Large intestine (tissue), 3 donors: Measurements from ENCODE around the gene PC. TPM values are rescaled to one million over a fixed set of nuclear protein-coding genes. Genes with fewer than 3 reads are reported as not detected.

ENCODE experiments used
- DNase-seq, 2 donors: peaks; one replicate each; pipeline versions ENCODE4 v3.0.0 to v3.0.0-alpha.2; 2013
- H3K27ac ChIP-seq: one replicate; pipeline ENCODE4 v1.5.1; 2013; ENCODE audit warnings: low read length
- H3K27me3 ChIP-seq: 2 replicates; pipeline ENCODE4 v1.6.1; 2013; ENCODE audit warnings: low read length; ENCODE audit not compliant: control insufficient read depth, insufficient read depth
- H3K36me3 ChIP-seq: 2 replicates; pipeline ENCODE4 v1.6.1; 2013; ENCODE audit warnings: low read length; ENCODE audit not compliant: control insufficient read depth, insufficient read depth
- H3K4me1 ChIP-seq: one replicate; pipeline ENCODE4 v1.6.1; 2013; ENCODE audit warnings: low read length; ENCODE audit not compliant: control insufficient read depth, insufficient read depth
- H3K4me3 ChIP-seq: one replicate; pipeline ENCODE4 v1.5.1; 2013; ENCODE audit warnings: low read length
- H3K9me3 ChIP-seq: one replicate; pipeline ENCODE4 v1.6.1; 2013; ENCODE audit warnings: mild to moderate bottlenecking, low read depth, low read length, moderate library complexity; ENCODE audit not compliant: control insufficient read depth
- WGBS: methylation state at CpG from one replicate; pipeline ENCODE4 v1.1.5; 2013; ENCODE audit warnings: low lambda C conversion rate; ENCODE audit not compliant: insufficient coverage; 5-methylcytosine and 5-hydroxymethylcytosine counted together
- polyA plus RNA-seq: library from polyadenylated mRNA; unstranded; fragments of 120-200 nt; gene quantifications from one replicate; pipeline ENCODE4 v1.2.1, GENCODE V29; 2013

PC gene
- polyA plus RNA-seq, 1 donor = 12.5 TPM

DNA sequence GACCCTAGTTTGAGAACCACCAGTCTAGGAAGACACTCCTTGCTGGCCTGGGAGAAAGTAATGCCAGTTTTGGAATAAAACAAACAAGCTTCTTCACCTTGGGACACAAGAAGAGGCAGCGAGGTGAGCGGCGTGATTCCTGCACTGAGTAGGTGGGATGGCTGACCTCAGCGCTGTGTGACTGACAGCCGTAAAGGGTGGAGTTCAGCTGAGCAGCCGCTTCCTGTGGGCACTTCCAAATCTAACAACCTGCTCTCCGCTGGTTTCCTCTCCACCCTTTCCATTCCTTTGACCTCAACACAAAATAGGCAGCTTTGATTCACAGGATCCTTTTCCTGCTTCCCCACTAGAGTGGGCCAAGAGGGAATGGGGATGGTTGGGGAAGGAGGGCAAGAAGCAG lies 45.8 kb downstream of the PC start:
- H3K4me3 ChIP-seq = no peak overlapping the region
- no peaks in the 10 kb centered on the region for H3K9me3 ChIP-seq
- H3K4me1 ChIP-seq = no peaks in the 10 kb centered on the region
- H3K27ac ChIP-seq = no peak overlapping the region
- H3K36me3 ChIP-seq = no peaks in the 10 kb centered on the region
- no peak for DNase-seq
- WGBS = no CpG with 5 or more reads among the region's 7 CpGs
- no peaks in the 10 kb centered on the region for H3K27me3 ChIP-seq

DNA sequence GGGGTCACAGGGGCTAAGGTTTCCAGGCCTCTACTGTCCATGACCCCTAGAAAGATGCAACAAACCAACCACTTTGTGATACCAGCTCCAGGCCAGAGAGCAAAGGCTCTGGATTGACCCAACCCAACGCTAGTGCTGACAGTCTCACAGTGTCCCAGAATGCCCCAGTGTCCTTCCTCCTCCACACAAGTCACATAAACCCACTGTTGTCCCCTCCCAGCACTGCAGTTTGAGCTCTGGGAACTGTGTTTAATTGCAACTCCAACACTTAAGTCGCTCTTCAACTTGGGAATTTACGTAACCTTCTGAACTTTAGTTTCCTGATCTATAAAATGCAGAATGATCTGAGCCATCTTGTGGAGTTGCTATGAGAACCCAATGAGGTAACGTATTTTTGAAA lies 47.5 kb downstream of the PC start:
- no peak overlapping the region for H3K27ac ChIP-seq
- no peak for DNase-seq
- no peaks in the 10 kb centered on the region for H3K27me3 ChIP-seq
- H3K4me3 ChIP-seq = no peak overlapping the region
- no peaks in the 10 kb centered on the region for H3K36me3 ChIP-seq
- no peaks in the 10 kb centered on the region for H3K4me1 ChIP-seq
- WGBS = no CpG with 5 or more reads among the region's 4 CpGs
- H3K9me3 ChIP-seq = no peaks in the 10 kb centered on the region

DNA sequence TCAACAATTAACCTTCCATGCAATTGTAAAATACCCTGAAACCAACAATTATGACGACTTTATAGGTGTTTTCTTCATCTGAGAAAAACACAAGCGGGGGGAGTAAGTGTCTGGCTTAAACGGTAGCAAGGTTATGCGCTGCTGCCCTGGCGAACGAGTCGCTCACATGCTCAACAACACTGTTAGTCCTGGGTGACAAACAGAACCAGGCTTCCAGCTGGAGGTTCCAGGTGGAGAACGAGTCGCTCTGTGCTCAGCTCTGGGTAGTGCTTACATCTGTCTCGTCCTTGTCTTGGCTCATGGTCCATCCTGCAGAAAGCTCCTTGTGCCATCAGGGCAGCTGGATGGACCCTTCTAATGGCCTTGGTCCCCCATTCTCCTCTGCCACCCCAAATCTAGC lies 48.2 kb downstream of the PC start:
- 100% methylated on average over 1 of the region's 10 CpGs for WGBS
- Histone ChIP-seq H3K9me3 (no peaks in the 10 kb centered on the region), H3K27me3 (no peaks in the 10 kb centered on the region), H3K4me1 (no peaks in the 10 kb centered on the region), H3K4me3 (no peak overlapping the region), H3K36me3 (no peaks in the 10 kb centered on the region), H3K27ac (no peak overlapping the region)
- no peak for DNase-seq

DNA sequence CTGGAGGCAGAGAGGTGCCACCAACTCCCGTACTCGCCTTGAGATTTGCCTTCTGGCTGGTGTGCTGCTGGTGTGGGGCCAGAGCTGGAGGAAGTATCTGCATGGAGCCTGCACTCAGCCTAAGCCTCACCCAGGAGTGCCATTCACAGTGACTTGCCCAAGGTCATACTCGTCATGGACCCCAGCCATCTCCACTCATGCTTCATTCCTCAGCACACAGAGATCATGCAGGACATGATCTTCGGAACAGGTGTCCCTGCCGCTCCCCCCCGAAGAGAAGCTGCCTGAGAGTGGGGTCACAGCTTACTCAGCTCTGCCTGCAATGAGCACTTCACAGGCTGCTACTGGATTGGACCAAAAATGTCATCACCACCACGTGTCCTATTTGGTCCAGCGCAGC lies 49.0 kb downstream of the PC start:
- Histone ChIP-seq H3K27ac (no peak overlapping the region), H3K27me3 (no peaks in the 10 kb centered on the region), H3K4me1 (no peaks in the 10 kb centered on the region), H3K9me3 (no peaks in the 10 kb centered on the region), H3K4me3 (no peak overlapping the region), H3K36me3 (no peaks in the 10 kb centered on the region)
- no CpG with 5 or more reads among the region's 8 CpGs for WGBS
- no peak for DNase-seq

DNA sequence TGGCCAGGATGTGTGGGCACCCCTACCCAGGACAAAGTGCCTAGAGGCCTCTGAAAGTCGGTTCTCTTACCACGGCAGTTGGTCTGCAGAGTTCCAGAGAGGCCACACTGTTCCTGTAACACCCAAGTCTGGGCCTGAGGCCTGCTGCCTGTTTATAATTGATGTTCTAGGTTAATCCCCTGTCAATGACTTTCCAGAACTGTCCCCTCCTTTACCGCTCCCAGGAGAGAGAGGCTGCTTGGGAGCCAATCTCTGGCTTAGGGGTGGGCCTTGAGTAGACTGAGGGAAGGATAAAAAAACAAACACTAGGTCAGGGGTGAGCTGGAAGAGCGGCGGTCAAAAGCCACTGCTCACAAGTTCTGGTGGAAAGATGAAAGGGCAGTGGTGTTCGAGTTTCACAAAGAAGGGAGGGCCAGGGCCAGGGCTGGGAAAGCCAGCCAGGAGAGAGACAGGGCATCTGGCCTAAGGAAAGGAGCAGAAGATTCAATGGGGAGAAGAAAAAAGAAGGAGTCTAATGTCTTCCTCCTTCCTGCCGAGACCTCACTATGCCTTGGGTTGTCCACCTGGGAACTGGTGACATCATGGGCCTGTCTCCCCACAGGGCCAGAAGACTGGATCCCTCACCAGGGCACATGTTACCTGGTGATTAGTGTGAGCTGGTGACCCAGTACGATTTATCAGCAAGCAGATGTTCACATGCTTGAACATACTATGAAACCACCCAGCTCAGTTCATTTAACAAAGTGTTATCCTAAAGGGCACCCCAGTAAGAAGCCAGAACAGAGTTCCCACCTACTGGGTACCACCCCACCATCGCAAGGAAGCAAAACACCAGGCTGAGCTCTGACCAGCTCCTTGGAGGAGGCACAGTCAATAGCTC lies 50.2 kb downstream of the PC start:
- Histone ChIP-seq H3K36me3 (no peaks in the 10 kb centered on the region), H3K27ac (no peak overlapping the region), H3K27me3 (no peaks in the 10 kb centered on the region), H3K4me1 (no peaks in the 10 kb centered on the region), H3K4me3 (no peak overlapping the region), H3K9me3 (no peaks in the 10 kb centered on the region)
- no CpG with 5 or more reads among the region's 9 CpGs for WGBS
- no peak for DNase-seq

DNA sequence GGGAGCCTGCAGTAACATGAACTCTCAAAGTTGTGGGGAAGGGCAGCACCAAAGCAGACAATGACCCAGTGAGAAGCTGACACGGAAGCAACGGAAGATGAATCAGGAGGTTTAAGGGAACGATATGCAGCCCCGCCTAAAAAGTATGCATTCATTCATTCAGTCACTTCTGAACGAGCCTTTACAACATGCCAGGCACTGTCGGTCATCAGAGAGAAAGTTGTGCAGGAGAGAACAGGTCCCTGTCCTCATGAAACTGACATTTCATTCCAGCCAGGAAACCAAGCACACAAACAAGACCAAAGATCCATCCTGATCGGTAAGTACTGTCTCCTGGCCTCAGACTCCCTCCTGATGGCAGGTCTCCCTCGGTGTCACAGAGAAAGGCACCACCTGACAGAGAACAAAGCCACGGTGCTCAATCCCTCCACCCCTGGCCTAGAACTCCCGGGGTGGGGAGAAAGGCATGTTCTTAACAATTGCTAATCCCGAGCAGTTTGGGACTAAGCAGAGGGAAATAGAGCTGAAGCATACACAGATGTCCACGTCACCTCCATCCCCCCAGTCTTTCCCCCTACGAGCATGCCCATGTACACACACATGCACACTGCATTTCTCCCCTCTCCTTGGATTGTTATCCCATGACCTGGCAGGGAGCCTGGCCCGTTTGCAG lies 52.0 kb downstream of the PC start:
- H3K27ac ChIP-seq = no peak overlapping the region
- no peaks in the 10 kb centered on the region for H3K36me3 ChIP-seq
- no peaks in the 10 kb centered on the region for H3K9me3 ChIP-seq
- H3K4me3 ChIP-seq = no peak overlapping the region
- DNase-seq = no peak
- H3K4me1 ChIP-seq = no peaks in the 10 kb centered on the region
- 40% methylated on average over 1 of the region's 14 CpGs for WGBS
- H3K27me3 ChIP-seq = no peaks in the 10 kb centered on the region

DNA sequence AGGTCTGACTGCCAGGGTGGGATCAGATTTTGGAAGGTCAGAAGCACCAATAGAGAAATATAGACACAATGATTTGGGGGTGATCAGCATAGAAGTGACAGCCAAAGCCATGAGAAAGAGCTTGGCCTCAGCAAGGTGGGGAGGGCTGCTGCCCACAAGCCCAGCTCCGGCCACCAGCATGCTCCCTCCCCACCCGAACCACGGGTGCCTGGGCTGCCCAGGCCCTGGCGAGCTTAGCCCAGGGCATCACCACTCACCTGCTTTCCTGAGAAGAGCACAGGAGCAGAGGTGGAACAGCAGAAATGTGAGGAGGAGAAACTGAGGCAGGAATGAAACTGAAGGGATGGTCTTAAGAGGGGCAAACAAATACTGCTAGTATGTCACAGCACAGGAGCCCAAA lies 52.6 kb downstream of the PC start:
- no CpG with 5 or more reads among the region's 4 CpGs for WGBS
- H3K4me1 ChIP-seq = no peaks in the 10 kb centered on the region
- H3K27me3 ChIP-seq = no peaks in the 10 kb centered on the region
- no peak overlapping the region for H3K27ac ChIP-seq
- no peaks in the 10 kb centered on the region for H3K9me3 ChIP-seq
- DNase-seq = no peak
- no peaks in the 10 kb centered on the region for H3K36me3 ChIP-seq
- H3K4me3 ChIP-seq = no peak overlapping the region

DNA sequence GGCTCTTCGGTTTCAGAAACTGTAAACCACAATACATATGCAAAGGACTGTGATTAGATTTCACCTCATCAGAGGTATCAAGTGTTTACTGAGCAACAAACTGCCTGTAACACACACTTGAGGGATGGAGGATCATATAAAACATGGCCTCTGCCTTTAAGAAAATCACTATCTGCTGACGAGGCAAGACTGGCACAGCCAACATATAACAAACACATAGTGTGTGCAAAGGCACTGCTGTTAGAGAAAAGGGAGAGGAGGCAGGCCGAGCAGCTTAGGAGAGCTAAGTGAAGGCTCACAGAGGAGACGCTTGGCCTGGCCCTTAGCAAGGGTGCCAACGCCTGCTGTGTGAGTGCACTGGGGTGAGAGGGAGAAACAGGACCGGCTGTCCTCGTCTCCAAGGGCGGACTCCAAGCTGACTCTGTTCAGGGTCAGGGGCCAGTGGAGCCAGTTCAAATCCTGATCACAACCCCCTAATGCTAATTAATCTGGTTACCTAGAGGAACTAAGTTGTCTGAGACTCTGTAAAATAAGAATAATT lies 53.1 kb downstream of the PC start:
- no peak for DNase-seq
- no peaks in the 10 kb centered on the region for H3K27me3 ChIP-seq
- H3K4me1 ChIP-seq = no peaks in the 10 kb centered on the region
- no peaks in the 10 kb centered on the region for H3K9me3 ChIP-seq
- H3K27ac ChIP-seq = no peak overlapping the region
- no CpG with 5 or more reads among the region's 8 CpGs for WGBS
- no peaks in the 10 kb centered on the region for H3K36me3 ChIP-seq
- H3K4me3 ChIP-seq = no peak overlapping the region

DNA sequence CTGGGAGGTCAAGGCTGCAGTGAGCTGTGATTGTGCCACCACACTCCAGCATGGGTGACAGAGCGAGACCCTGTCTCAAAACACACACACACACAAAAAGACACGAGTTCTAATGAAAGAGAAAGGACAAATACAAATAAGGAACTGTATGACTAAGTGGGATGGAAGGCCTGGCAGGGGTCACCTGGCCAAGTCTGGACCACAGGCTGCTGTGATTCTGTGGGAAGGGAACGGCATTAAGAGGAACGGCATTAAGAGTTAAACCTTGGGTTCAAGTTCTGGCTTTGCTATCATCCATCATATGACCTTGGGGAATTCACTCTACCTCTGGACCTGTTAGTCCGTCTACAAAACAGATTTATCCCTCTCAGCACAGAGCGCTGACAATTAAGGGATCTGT lies 53.6 kb downstream of the PC start:
- no peak overlapping the region for H3K4me3 ChIP-seq
- no peaks in the 10 kb centered on the region for H3K9me3 ChIP-seq
- no peaks in the 10 kb centered on the region for H3K4me1 ChIP-seq
- H3K27ac ChIP-seq = no peak overlapping the region
- H3K36me3 ChIP-seq = no peaks in the 10 kb centered on the region
- 100% methylated on average over 1 of the region's 6 CpGs for WGBS
- no peak for DNase-seq
- no peaks in the 10 kb centered on the region for H3K27me3 ChIP-seq

DNA sequence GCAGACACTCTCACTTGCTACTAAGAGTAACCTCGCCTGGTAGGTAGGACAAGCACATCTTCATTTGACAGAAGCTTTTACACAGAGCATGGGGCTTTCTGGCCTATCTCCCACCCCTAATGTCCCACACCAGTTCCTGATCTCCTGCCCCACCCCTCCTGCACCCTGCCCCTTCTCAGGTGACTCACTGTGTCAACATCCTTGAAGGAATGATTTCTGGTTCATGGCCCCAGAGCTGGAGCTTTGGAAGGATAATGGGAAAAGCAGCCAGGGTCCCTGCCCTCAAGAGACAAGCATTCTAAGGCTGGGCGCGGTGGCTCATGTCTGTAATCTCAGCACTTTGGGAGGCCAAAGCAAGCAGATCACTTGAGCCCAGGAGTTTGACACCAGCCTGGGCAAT lies 54.1 kb downstream of the PC start:
- Histone ChIP-seq H3K27ac (no peak overlapping the region), H3K36me3 (no peaks in the 10 kb centered on the region), H3K27me3 (no peaks in the 10 kb centered on the region), H3K4me1 (no peaks in the 10 kb centered on the region), H3K4me3 (no peak overlapping the region), H3K9me3 (no peaks in the 10 kb centered on the region)
- 100% methylated on average over 1 of the region's 3 CpGs for WGBS
- DNase-seq = peak; percentile 40 to 74
